Spleen (tissue), 11 donors: ENCODE measurements around the gene LRFN2. TPM values are rescaled to one million over a fixed set of nuclear protein-coding genes. Genes with fewer than 3 reads are reported as not detected.
A peak's percentile ranks its signal among the peaks of the same experiment; 100 is the strongest.

Experiments
- DNase-seq: peaks from one replicate; pipeline ENCODE4 v3.0.0-alpha.2; 2020
- H3K27ac ChIP-seq, 8 donors: fragments of 200-600 bp; sonication (generic) in 7 of 8; 1 replicate in 4 of 8; 2 replicates in 4 of 8; pipeline versions ENCODE4 v1.5.0 to v1.8.0; 2016 to 2021; ENCODE audit warnings: inconsistent platforms in 4 of 8, mild to moderate bottlenecking in 4 of 8, moderate library complexity in 1 of 8
- H3K27me3 ChIP-seq, 7 donors: fragments of 200-600 bp; sonication (generic) in 6 of 7; replicated peaks in 1 of 7; 1 replicate in 4 of 7; 2 replicates in 3 of 7; pipeline versions ENCODE4 v1.5.0 to v1.8.0; 2016 to 2021; ENCODE audit warnings: inconsistent platforms in 3 of 7, mild to moderate bottlenecking in 1 of 7
- H3K36me3 ChIP-seq, 6 donors: fragments of 200-600 bp; sonication (generic) in 5 of 6; 1 replicate in 4 of 6; 2 replicates in 2 of 6; pipeline versions ENCODE4 v1.5.0 to v1.8.0; 2016 to 2021; ENCODE audit warnings: inconsistent platforms in 2 of 6
- H3K4me1 ChIP-seq, 6 donors: fragments of 200-600 bp; sonication (generic) in 5 of 6; 1 replicate in 3 of 6; 2 replicates in 3 of 6; pipeline versions ENCODE4 v1.5.0 to v1.8.0; 2016 to 2021; ENCODE audit warnings: inconsistent platforms in 3 of 6
- H3K4me3 ChIP-seq, 8 donors: fragments of 200-600 bp; sonication (generic) in 7 of 8; 1 replicate in 4 of 8; 2 replicates in 4 of 8; pipeline versions ENCODE4 v1.5.0 to v1.8.0; 2016 to 2021; ENCODE audit warnings: inconsistent platforms in 4 of 8, mild to moderate bottlenecking in 4 of 8, moderate library complexity in 2 of 8
- H3K9me3 ChIP-seq, 8 donors: fragments of 200-600 bp; sonication (generic) in 7 of 8; 1 replicate in 4 of 8; 2 replicates in 4 of 8; pipeline versions ENCODE4 v1.5.0 to v1.8.0; 2016 to 2021; ENCODE audit warnings: inconsistent platforms in 4 of 8
- POLR2A ChIP-seq, 3 donors: fragments of 450-650 bp; IDR thresholded peaks; one replicate each; pipeline ENCODE4 v1.5.1; 2017; ENCODE audit warnings: antibody characterized with exemption in 3 of 3, mild to moderate bottlenecking in 1 of 3
- POLR2AphosphoS5 ChIP-seq, 3 donors: sonication (generic); formaldehyde crosslinking; IDR thresholded peaks; one replicate each; pipeline ENCODE4 v1.5.1; 2017; ENCODE audit warnings: antibody characterized with exemption in 3 of 3
- WGBS, 5 donors: extraction: QIAGEN DNeasy Blood & Tissue Kit in 3 of 5; methylation state at CpG; one replicate each; pipeline versions ENCODE4 v1.1.5 to v1.1.7; 2013 to 2018; 5-methylcytosine and 5-hydroxymethylcytosine counted together
- intact Hi-C: fragments of 100-400 bp; cut with DNase I; formaldehyde crosslinking; loops from one replicate; pipeline ENCODE4 v1.15.0; 2023; ENCODE audit warnings: low total_unique reads
- polyA plus RNA-seq, 3 donors: library from polyadenylated mRNA; stranded (reverse); fragments of 200-250 nt; gene quantifications; one replicate each; pipeline ENCODE4 v1.2.1, GENCODE V29; 2013
- total RNA-seq, 7 donors: library from RNA; depleted of rRNA in 3 of 7; stranded (reverse); fragments of >200 nt in 3 of 7; fragmentation: NEBNext Ultra II Directional in 4 of 7; extraction: Animal tissue kit (Norgen Biotek cat#: 25700) in 4 of 7; gene quantifications; one replicate each; pipeline versions ENCODE4 v1.1.0 to v1.2.1, GENCODE V29; 2016 to 2021
- TF ChIP-seq, protein P1 (sequence below), 11 experiments: fragments of 200-600 bp in 7 of 11; fragments of 450-650 bp in 4 of 11; sonication (generic) in 4 of 11; IDR thresholded peaks in 8 of 11; conservative IDR thresholded peaks in 3 of 11; 1 replicate in 7 of 11; 2 replicates in 4 of 11; pipeline versions ENCODE4 v1.4.0 to v1.8.0; 2016 to 2021; ENCODE audit warnings: antibody characterized with exemption in 11 of 11, inconsistent platforms in 4 of 11, mild to moderate bottlenecking in 1 of 11
- donor health status: healthy with polysubstance abuse.
- donor health status: DM: no; HTN: no; CAD: no; lungs with moderate emphysema.
- donor health status: DM: no; HTN: no; CAD: no.
- donor health status: Bipolar disorder and iron deficiency.
- donor health status: healthy.
- donor health status: DM: no; HTN: no; CAD: no.
- donor health status: DM: yes; HTN: yes; CAD: no.

Gene LRFN2
- total and polyA plus RNA-seq, 10 donors = 0.05 to 6.0 (median 1.3) TPM

DNA sequence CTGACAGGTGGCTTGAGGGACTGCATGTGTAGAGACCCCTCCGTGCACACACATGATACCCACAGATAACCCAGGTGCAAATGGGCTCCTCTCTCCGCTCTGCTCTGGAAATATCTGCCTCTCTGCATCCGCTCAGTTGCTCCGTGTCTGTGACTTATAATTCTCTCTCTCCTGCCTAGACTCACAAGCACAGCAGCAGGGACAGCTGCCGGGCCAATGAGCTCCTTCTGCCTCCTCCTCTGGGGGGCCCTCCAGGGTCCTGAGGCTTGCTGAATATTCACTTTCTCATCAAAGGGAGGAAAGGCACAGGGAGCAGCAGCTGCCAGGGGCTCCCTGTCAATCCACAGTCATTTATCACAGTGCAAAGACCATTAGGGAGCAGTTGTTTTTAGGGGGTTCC lies 24.1 kb downstream of the LRFN2 start:
- intact Hi-C loops = no loop called here

DNA sequence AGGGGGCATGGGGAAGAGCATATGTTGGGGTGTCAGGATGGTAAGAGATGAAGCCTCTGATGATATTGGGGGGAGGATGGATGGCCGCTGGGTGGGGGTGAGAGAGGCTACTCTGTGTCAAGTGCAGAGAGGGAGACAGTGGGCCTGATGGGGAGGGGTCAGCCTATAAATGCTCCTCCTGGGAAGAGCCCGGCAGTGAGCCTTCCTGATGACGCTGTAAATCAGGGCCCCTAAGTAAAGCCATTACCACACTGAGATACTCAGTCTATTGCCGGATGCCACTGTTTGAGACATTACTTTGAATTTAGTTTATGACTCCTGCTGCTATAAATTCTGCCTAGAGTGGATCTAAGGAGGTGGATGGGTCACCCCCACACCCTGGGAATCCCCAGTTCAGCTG lies 28.1 kb downstream of the LRFN2 start:
- TF ChIP-seq POLR2AphosphoS5 (IDR thresholded peaks at IDR 0.05) = no peak
- TF ChIP-seq, protein P1, sequence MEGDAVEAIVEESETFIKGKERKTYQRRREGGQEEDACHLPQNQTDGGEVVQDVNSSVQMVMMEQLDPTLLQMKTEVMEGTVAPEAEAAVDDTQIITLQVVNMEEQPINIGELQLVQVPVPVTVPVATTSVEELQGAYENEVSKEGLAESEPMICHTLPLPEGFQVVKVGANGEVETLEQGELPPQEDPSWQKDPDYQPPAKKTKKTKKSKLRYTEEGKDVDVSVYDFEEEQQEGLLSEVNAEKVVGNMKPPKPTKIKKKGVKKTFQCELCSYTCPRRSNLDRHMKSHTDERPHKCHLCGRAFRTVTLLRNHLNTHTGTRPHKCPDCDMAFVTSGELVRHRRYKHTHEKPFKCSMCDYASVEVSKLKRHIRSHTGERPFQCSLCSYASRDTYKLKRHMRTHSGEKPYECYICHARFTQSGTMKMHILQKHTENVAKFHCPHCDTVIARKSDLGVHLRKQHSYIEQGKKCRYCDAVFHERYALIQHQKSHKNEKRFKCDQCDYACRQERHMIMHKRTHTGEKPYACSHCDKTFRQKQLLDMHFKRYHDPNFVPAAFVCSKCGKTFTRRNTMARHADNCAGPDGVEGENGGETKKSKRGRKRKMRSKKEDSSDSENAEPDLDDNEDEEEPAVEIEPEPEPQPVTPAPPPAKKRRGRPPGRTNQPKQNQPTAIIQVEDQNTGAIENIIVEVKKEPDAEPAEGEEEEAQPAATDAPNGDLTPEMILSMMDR (IDR thresholded peaks at IDR 0.05 in 8 of 11, conservative IDR thresholded peaks at IDR 0.05 in 3 of 11) = no peak
- no peak for TF ChIP-seq POLR2A (IDR thresholded peaks at IDR 0.05)
- Histone ChIP-seq H3K36me3 (no peaks in the 10 kb centered on the region), H3K27me3 (no peaks in the 10 kb centered on the region), H3K4me1 (peaks cover 0 to 30% (median 0%) of the 10 kb centered on the region in 6 donors), H3K9me3 (no peaks in the 10 kb centered on the region), H3K27ac (peak overlapping the region in 7 of 8 donors; percentile 19 to 69 (median 43)), H3K4me3 (no peak overlapping the region)
- no peak for DNase-seq
- intact Hi-C loops = no loop called here
- WGBS, 5 donors = 62 to 85% (median 72%) methylated on average over 4 of the region's 4 CpGs

More for the DNA sequence above, 24.1 kb downstream of the LRFN2 start:
- H3K27ac ChIP-seq = no peak overlapping the region
- H3K4me1 ChIP-seq = peaks cover 0 to 13% (median 0%) of the 10 kb centered on the region in 6 donors
- no peak for TF ChIP-seq POLR2AphosphoS5 (IDR thresholded peaks at IDR 0.05)
- no peak for TF ChIP-seq POLR2A (IDR thresholded peaks at IDR 0.05)
- TF ChIP-seq, protein P1 (IDR thresholded peaks at IDR 0.05 in 8 of 11, conservative IDR thresholded peaks at IDR 0.05 in 3 of 11) = no peak
- H3K27me3 ChIP-seq = no peaks in the 10 kb centered on the region
- no peak for DNase-seq
- H3K36me3 ChIP-seq = no peaks in the 10 kb centered on the region
- no peak overlapping the region for H3K4me3 ChIP-seq
- no peaks in the 10 kb centered on the region for H3K9me3 ChIP-seq
- 69 to 90% (median 88%) methylated on average over 5 of the region's 5 CpGs for WGBS, 5 donors

- peaks cover 0 to 30% (median 0%) of the 10 kb centered on the region in 6 donors for H3K4me1 ChIP-seq
- no peaks in the 10 kb centered on the region for H3K36me3 ChIP-seq
- TF ChIP-seq POLR2AphosphoS5 (IDR thresholded peaks at IDR 0.05) = peak in 1 of 3 donors; percentile 50
- TF ChIP-seq POLR2A (IDR thresholded peaks at IDR 0.05) = no peak
- TF ChIP-seq, protein P1 (IDR thresholded peaks at IDR 0.05 in 8 of 11, conservative IDR thresholded peaks at IDR 0.05 in 3 of 11) = peak in 1 of 11 experiments; percentile 7
- intact Hi-C loops = no loop called here
- DNase-seq = no peak
- H3K27me3 ChIP-seq = no peaks in the 10 kb centered on the region
- peak overlapping the region in 5 of 8 donors; percentile 29 to 69 (median 39) for H3K27ac ChIP-seq
- WGBS, 5 donors = 47 to 68% (median 61%) methylated on average over 2 to 3 of the region's 3 CpGs
- H3K4me3 ChIP-seq = no peak overlapping the region
- H3K9me3 ChIP-seq = no peaks in the 10 kb centered on the region
Observed at GRCh38 chr6:40558102-40558501, 29.1 kb downstream of the LRFN2 start.

DNA sequence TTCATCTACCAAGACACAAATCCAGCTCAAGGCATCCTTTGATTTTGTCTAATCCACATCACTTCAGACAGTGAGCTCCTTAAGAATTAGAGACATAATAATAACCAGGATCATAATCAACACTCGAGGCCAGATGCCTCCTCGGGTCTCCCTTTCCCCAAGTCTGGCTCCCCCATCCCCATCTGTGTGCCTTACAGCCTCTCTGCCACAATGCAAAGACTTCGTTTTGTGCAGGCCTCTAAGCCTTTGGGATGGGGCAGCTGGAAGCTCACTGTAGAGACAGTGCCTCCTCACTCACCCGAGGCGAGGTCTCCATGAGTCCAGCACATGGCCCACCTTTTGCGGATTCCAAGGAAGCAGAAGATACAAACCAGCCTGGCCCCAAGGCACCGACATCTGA lies 30.3 kb downstream of the LRFN2 start:
- no peaks in the 10 kb centered on the region for H3K27me3 ChIP-seq
- H3K4me3 ChIP-seq = no peak overlapping the region
- no peak overlapping the region for H3K27ac ChIP-seq
- DNase-seq = peak; percentile 23
- no peak for TF ChIP-seq POLR2A (IDR thresholded peaks at IDR 0.05)
- TF ChIP-seq, protein P1 (IDR thresholded peaks at IDR 0.05 in 8 of 11, conservative IDR thresholded peaks at IDR 0.05 in 3 of 11) = no peak
- no peak for TF ChIP-seq POLR2AphosphoS5 (IDR thresholded peaks at IDR 0.05)
- 78 to 90% (median 88%) methylated on average over 7 of the region's 7 CpGs for WGBS, 5 donors
- H3K4me1 ChIP-seq = peaks cover 0 to 30% (median 0%) of the 10 kb centered on the region in 6 donors
- no peaks in the 10 kb centered on the region for H3K9me3 ChIP-seq
- no peaks in the 10 kb centered on the region for H3K36me3 ChIP-seq
- intact Hi-C loops = no loop called here
